GM23248 (cell line): ENCODE measurements around the gene ARHGAP8. TPM values are rescaled to one million over a fixed set of nuclear protein-coding genes. Genes with fewer than 3 reads are reported as not detected.

Source experiments
- DNase-seq: peaks from one replicate; pipeline ENCODE4 v3.0.0-alpha.2; 2015
- H2AFZ ChIP-seq: fragments of 200-600 bp; sonication (generic); 2 replicates; pipeline ENCODE4 v1.6.1; 2016; ENCODE audit warnings: antibody characterized with exemption
- H3F3A ChIP-seq: fragments of 200-600 bp; sonication (generic); 2 replicates; pipeline ENCODE4 v1.6.1; 2016; ENCODE audit warnings: mild to moderate bottlenecking, antibody characterized with exemption, mixed run types; ENCODE audit not compliant: insufficient read depth
- H3K27ac ChIP-seq: fragments of 200-600 bp; sonication (generic); 2 replicates; pipeline ENCODE4 v1.5.1; 2016; ENCODE audit warnings: mild to moderate bottlenecking
- H3K27me3 ChIP-seq: fragments of 200-600 bp; sonication (generic); replicated peaks from 2 replicates; pipeline ENCODE4 v1.6.1; 2016; ENCODE audit warnings: mild to moderate bottlenecking; ENCODE audit not compliant: insufficient read depth
- H3K36me3 ChIP-seq: fragments of 200-600 bp; sonication (generic); 2 replicates; pipeline ENCODE4 v1.6.1; 2016; ENCODE audit warnings: low read depth, mild to moderate bottlenecking
- H3K4me1 ChIP-seq: fragments of 200-600 bp; sonication (generic); 2 replicates; pipeline ENCODE4 v1.6.1; 2016; ENCODE audit warnings: mild to moderate bottlenecking; ENCODE audit not compliant: insufficient read depth
- H3K4me2 ChIP-seq: fragments of 200-600 bp; sonication (generic); one replicate; pipeline ENCODE4 v1.6.1; 2016; ENCODE audit warnings: mild to moderate bottlenecking; ENCODE audit not compliant: unreplicated experiment
- H3K4me3 ChIP-seq: fragments of 200-600 bp; sonication (generic); 2 replicates; pipeline ENCODE4 v1.5.1; 2016; ENCODE audit warnings: mild to moderate bottlenecking
- H3K79me2 ChIP-seq: fragments of 200-600 bp; sonication (generic); 2 replicates; pipeline ENCODE4 v1.6.1; 2016; ENCODE audit warnings: mild to moderate bottlenecking; ENCODE audit not compliant: insufficient read depth
- H3K9ac ChIP-seq: fragments of 200-600 bp; sonication (generic); 2 replicates; pipeline ENCODE4 v1.6.1; 2016; ENCODE audit warnings: mild to moderate bottlenecking
- H3K9me2 ChIP-seq: fragments of 200-600 bp; sonication (generic); 2 replicates; pipeline ENCODE4 v1.6.1; 2016; ENCODE audit warnings: mixed run types, mild to moderate bottlenecking, moderate library complexity; ENCODE audit not compliant: insufficient read depth
- H3K9me3 ChIP-seq: fragments of 200-600 bp; sonication (generic); one replicate; pipeline ENCODE4 v1.6.1; 2017; ENCODE audit warnings: low read depth
- H4K20me1 ChIP-seq: fragments of 200-600 bp; sonication (generic); 2 replicates; pipeline ENCODE4 v1.6.0; 2016; ENCODE audit not compliant: insufficient read depth
- EZH2 ChIP-seq: fragments of 200-600 bp; sonication (generic); IDR thresholded peaks from 2 replicates; pipeline ENCODE4 v1.6.1; 2018; ENCODE audit warnings: antibody characterized with exemption, mild to moderate bottlenecking; ENCODE audit not compliant: insufficient read depth, poor library complexity, severe bottlenecking
- EZH2phosphoT487 ChIP-seq: fragments of 200-600 bp; sonication (generic); IDR thresholded peaks from 2 replicates; pipeline ENCODE4 v1.6.1; 2018; ENCODE audit warnings: antibody characterized with exemption, moderate library complexity, mild to moderate bottlenecking, low read depth; ENCODE audit not compliant: insufficient read depth
- WGBS, 2 experiments: methylation state at CpG; one replicate each; pipeline ENCODE4 v1.1.6; 2015 to 2017; ENCODE audit warnings: low lambda C conversion rate in 2 of 2, low coverage in 1 of 2; ENCODE audit errors: missing lambda C conversion rate in 2 of 2; 5-methylcytosine and 5-hydroxymethylcytosine counted together
- in situ Hi-C: fragments of 300-500 bp; cut with MboI; formaldehyde crosslinking; loops from 2 replicates; pipeline ENCODE4 v1.15.0; 2020
- polyA plus RNA-seq: library from polyadenylated mRNA; unstranded; fragments of >200 nt; fragmentation: Nextera tagmentation; extraction: Ambion mirVana; gene quantifications from 2 replicates; pipeline ENCODE4 v1.2.1, GENCODE V29; 2016
- total RNA-seq: library from RNA; depleted of rRNA; stranded (reverse); fragments of >200 nt; shearing (Covaris generic); gene quantifications from 2 replicates; pipeline ENCODE4 v1.2.3, GENCODE V29; 2014

Gene ARHGAP8
- total and polyA plus RNA-seq, 2 experiments from 2014 or later, result 0.54 TPM; not detected in 1

GRCh38 chr22:44801476-44801875 lies 49.1 kb downstream of the ARHGAP8 start:
- peaks cover 13% of the 10 kb centered on the region for H3K27me3 ChIP-seq
- in situ Hi-C loops, result no loop called here
- H3K9me2 ChIP-seq, result no peaks in the 10 kb centered on the region
- no peak overlapping the region for H3K27ac ChIP-seq
- H3K79me2 ChIP-seq, result no peaks in the 10 kb centered on the region
- 60 to 65% methylated on average over 11 of the region's 11 CpGs for WGBS, 2 experiments
- H3F3A ChIP-seq, result no peaks in the 10 kb centered on the region
- no peaks in the 10 kb centered on the region for H3K36me3 ChIP-seq
- no peak overlapping the region for H2AFZ ChIP-seq
- H3K4me3 ChIP-seq, result no peak overlapping the region
- no peak for DNase-seq
- no peak overlapping the region for H3K9ac ChIP-seq
- TF ChIP-seq EZH2, result no peak
- TF ChIP-seq EZH2phosphoT487, result no peak
- no peak overlapping the region for H3K4me2 ChIP-seq
- no peaks in the 10 kb centered on the region for H4K20me1 ChIP-seq
- H3K9me3 ChIP-seq, result no peaks in the 10 kb centered on the region
- no peaks in the 10 kb centered on the region for H3K4me1 ChIP-seq

GRCh38 chr22:44802071-44802700 lies 49.8 kb downstream of the ARHGAP8 start:
- no peak for TF ChIP-seq EZH2
- no peak for TF ChIP-seq EZH2phosphoT487
- Histone ChIP-seq H3F3A (no peaks in the 10 kb centered on the region), H3K4me1 (no peaks in the 10 kb centered on the region), H3K27me3 (peaks cover 13% of the 10 kb centered on the region), H2AFZ (no peak overlapping the region), H3K4me3 (no peak overlapping the region), H3K9ac (no peak overlapping the region), H3K27ac (no peak overlapping the region), H3K36me3 (no peaks in the 10 kb centered on the region), H4K20me1 (no peaks in the 10 kb centered on the region), H3K79me2 (no peaks in the 10 kb centered on the region), H3K4me2 (no peak overlapping the region), H3K9me2 (no peaks in the 10 kb centered on the region), H3K9me3 (no peaks in the 10 kb centered on the region)
- in situ Hi-C loops, result no loop called here
- WGBS, 2 experiments, result 75 to 79% methylated on average over 14 of the region's 14 CpGs
- no peak for DNase-seq

GRCh38 chr22:44802956-44803355 lies 50.6 kb downstream of the ARHGAP8 start:
- WGBS, 2 experiments, result 66 to 81% methylated on average over 6 of the region's 6 CpGs
- no peak overlapping the region for H3K27ac ChIP-seq
- H3K9ac ChIP-seq, result no peak overlapping the region
- no peak overlapping the region for H3K4me3 ChIP-seq
- no peaks in the 10 kb centered on the region for H3F3A ChIP-seq
- no peaks in the 10 kb centered on the region for H3K9me2 ChIP-seq
- no peak for DNase-seq
- no peaks in the 10 kb centered on the region for H3K9me3 ChIP-seq
- H3K79me2 ChIP-seq, result no peaks in the 10 kb centered on the region
- TF ChIP-seq EZH2phosphoT487 (no peak), EZH2 (no peak)
- H3K4me2 ChIP-seq, result no peak overlapping the region
- H4K20me1 ChIP-seq, result no peaks in the 10 kb centered on the region
- no peak overlapping the region for H2AFZ ChIP-seq
- no peaks in the 10 kb centered on the region for H3K4me1 ChIP-seq
- no peaks in the 10 kb centered on the region for H3K36me3 ChIP-seq
- peaks cover 13% of the 10 kb centered on the region for H3K27me3 ChIP-seq
- in situ Hi-C loops, result no loop called here

DNA sequence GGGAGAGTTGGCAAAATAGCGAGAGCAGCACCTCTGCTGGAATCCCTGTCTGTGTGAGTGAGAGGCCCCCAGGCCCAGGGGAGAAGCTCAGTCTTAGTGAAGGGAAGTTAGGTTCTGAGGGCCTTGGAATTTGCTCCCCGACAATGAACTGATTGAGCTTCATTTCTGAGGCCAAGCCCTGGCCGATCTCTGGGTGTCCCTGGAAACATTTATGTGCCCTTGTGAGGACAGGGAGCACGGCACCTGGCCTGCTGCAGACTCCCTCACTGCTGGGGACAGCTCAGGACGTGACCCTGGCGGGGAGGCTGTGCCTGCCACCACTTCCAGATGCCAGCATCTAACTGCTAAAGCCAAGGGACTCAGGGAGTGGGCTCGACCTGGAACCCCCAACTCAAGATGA lies 52.0 kb downstream of the ARHGAP8 start:
- no peak overlapping the region for H3K4me3 ChIP-seq
- H3K27me3 ChIP-seq, result peaks cover 13% of the 10 kb centered on the region
- no peak overlapping the region for H2AFZ ChIP-seq
- H3K9me3 ChIP-seq, result no peaks in the 10 kb centered on the region
- no peak for DNase-seq
- H3K9me2 ChIP-seq, result no peaks in the 10 kb centered on the region
- in situ Hi-C loops, result no loop called here
- TF ChIP-seq EZH2phosphoT487 (no peak), EZH2 (no peak)
- no peak overlapping the region for H3K4me2 ChIP-seq
- H4K20me1 ChIP-seq, result no peaks in the 10 kb centered on the region
- no peak overlapping the region for H3K9ac ChIP-seq
- H3K36me3 ChIP-seq, result no peaks in the 10 kb centered on the region
- H3K4me1 ChIP-seq, result no peaks in the 10 kb centered on the region
- H3F3A ChIP-seq, result no peaks in the 10 kb centered on the region
- WGBS, 2 experiments, result 51 to 52% methylated on average over 7 of the region's 7 CpGs
- no peak overlapping the region for H3K27ac ChIP-seq
- H3K79me2 ChIP-seq, result no peaks in the 10 kb centered on the region

DNA sequence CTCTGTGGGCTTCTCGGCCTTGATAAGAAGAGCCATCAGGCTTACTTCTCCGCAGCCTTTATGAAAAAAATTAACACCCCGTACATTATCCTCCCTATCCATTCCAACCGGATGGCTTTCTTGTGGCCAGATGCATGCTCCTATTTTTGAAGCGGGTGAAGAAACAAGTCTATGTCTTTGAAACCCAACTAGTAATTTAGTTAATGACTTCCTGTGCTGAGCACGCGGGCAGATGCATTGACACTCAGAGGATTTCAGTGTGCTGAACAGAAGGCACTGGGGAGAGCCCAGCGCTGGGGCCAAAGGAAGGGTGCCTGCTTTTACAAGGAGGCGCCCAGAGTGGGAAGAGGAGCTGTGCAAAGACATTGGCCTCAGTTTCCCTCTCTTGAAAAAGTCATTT lies 53.3 kb downstream of the ARHGAP8 start:
- Histone ChIP-seq H3K27ac (no peak overlapping the region), H3K4me1 (no peaks in the 10 kb centered on the region), H3F3A (no peaks in the 10 kb centered on the region), H3K9me2 (no peaks in the 10 kb centered on the region), H3K9ac (no peak overlapping the region), H2AFZ (no peak overlapping the region), H3K79me2 (no peaks in the 10 kb centered on the region), H3K9me3 (no peaks in the 10 kb centered on the region), H3K4me3 (no peak overlapping the region), H3K36me3 (no peaks in the 10 kb centered on the region), H4K20me1 (no peaks in the 10 kb centered on the region), H3K27me3 (peaks cover 13% of the 10 kb centered on the region), H3K4me2 (no peak overlapping the region)
- in situ Hi-C loops, result no loop called here
- DNase-seq, result no peak
- WGBS, 2 experiments, result 63 to 66% methylated on average over 9 of the region's 9 CpGs
- TF ChIP-seq EZH2, result no peak
- no peak for TF ChIP-seq EZH2phosphoT487
